ENCODE measurements around the gene XPO1.
"Not testable (repeated sequence)": the region's sequence is repeated elsewhere in the genome, so short reads cannot be mapped to it uniquely, and the experiment has no call there.

Gene XPO1

GRCh38 chr2:61538200-61538919 lies at the start of gene XPO1:
Gene XPO1, minus strand, starts transcription at chr2:61538356. Its CDS starts 4,459 bp downstream, at chr2:61533897.
- DNase-seq (ENCODE audit: low read depth in 2 of 2), result peak; percentile 95 to 97

DNA sequence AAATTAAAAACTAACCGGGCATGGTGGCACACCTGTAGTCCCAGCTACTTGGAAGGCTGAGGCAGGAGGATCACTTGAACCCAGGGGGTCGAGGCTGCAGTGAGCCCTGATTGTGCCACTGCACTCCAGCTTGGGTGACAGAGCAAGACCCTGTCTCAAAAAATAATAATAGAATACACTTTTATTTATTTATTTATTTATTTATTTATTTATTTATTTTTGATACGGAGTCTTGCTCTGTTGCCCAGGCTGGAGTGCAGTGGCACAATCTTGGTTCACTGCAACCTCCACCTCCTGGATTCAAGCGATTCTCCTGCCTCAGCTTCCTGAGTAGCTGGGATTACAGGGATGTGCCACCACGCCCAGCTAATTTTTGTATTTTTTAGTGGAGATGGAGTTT lies 48.8 kb upstream of the XPO1 start:
- not testable (repeated sequence) for DNase-seq (ENCODE audit: low read depth in 2 of 2)

GRCh38 chr2:61585383-61585782 lies 47.2 kb upstream of the XPO1 start:
- DNase-seq (ENCODE audit: low read depth in 2 of 2), result no peak

DNA sequence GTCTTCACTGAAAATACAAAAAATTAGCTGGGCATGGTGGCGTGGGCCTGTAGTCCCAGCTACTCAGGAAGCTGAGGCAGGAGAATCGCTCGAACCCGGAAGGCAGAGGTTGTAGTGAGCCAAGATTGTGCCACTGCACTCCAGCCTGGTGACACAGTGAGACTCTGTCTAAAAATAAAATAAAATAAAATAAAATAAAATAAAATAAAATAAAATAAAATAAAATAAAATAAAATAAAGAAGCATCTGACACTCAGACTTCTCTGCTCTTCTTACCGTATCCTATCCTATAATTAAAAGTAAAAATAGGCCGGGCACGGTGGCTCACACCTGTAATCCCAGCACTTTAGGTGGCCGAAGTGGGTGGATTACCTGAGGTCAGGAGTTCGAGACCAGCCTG lies 46.2 kb upstream of the XPO1 start:
- not testable (repeated sequence) for DNase-seq (ENCODE audit: low read depth in 2 of 2)

DNA sequence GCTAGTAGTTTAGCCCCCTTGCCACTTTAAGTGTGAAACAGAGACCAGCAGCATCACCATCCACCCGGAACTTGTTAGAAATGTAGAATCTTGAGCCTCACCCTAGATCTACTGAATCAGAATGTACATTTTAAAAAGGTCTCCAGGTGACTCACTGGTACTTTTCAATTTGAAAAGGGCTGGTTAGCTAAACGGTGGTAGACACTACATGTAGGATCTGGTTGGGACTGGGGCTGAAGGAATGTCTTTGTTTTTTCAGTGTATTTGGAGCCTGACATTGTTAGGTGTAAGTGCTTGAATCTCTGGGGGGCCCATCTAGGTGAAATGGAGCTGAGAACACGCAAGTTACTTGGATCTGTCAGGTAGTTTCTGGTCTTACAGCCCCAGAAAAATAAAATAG lies 44.0 kb upstream of the XPO1 start:
- no peak for DNase-seq (ENCODE audit: low read depth in 2 of 2)

GRCh38 chr2:61581716-61582115 lies 43.6 kb upstream of the XPO1 start:
- no peak for DNase-seq (ENCODE audit: low read depth in 2 of 2)

DNA sequence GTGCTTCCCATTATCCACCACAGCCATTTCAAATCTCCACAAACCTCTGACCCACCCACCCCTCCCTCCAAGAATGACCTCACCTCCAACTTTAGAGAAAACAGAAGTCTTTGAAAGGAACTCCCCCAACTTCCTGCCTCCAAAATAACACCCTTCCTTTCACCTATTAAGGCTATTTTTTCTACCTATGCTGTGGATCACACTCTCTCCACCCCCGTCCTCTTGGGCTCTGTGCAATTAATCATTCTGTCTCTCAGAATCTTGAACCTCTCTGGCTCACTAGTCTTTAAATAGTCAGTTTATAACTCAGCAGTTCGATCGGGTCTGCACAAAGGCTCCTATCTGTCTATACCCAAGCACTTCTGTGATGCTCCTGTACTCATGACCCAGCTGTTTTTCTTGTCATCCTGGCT lies 37.3 kb upstream of the XPO1 start:
- no peak for DNase-seq (ENCODE audit: low read depth in 2 of 2)

- no peak for DNase-seq (ENCODE audit: low read depth in 2 of 2)
These were observed 28.4 kb upstream of the XPO1 start for GRCh38 chr2:61566566-61566965.

DNA sequence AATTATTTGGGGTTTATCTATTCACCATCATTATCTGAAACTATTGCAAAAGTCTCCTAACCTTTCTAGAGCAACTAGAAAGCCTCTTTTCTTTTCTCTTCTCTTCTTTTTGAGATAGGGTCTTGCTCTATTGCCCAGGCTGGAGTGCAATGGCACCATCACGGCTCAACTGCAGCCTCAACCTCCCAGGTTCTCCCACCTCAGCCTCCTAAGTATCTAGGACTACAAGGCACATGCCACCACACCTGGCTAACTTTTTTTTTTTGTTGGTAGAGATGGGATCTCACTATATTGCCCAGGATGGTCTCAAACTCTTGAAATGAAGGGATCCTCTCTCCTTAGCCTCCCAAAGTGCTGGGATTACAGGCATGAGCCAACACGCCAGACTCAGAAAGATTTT lies 24.5 kb upstream of the XPO1 start:
- DNase-seq (ENCODE audit: low read depth in 2 of 2), result no peak

DNA sequence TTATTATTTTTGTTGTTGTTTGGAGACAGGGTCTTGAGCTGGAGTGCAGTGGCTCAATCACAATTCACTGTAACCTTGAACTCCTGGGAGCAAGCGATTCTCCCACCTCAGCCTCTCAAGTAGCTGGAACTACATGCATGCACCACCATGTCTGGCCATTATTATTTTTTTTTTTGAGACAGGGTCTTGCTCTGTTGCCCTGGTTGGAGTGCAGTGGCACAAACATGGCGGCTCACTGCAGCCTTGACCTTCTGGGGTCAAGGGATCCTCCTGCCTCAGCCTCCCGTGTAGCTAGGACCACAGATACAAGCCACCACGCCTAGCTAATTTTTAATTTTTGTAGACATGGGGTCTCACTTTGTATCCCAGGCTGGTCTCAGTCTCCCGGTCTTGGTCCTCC lies 20.0 kb upstream of the XPO1 start:
- no peak for DNase-seq (ENCODE audit: low read depth in 2 of 2)

GRCh38 chr2:61557381-61557780 lies 19.2 kb upstream of the XPO1 start:
- DNase-seq (ENCODE audit: low read depth in 2 of 2), result no peak

DNA sequence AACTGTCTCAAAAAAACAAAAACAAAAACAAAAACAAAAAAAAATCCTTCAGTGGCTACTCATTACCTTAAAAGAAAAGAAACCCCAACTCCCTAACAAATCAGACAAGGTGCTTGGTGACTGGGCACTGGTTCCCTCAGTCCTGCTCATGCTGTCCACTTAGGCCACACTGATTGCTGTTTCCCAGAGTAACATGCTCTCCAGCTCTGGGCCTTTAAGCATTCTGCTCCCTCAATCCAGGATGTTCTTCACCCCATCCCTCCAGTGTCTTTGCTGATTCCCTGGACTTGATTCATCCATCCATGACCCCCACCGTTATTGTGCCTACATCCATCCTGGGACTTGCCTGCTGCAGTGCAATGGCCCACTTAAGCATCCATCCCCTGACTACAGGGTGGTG lies 16.4 kb upstream of the XPO1 start:
- no peak for DNase-seq (ENCODE audit: low read depth in 2 of 2)

DNA sequence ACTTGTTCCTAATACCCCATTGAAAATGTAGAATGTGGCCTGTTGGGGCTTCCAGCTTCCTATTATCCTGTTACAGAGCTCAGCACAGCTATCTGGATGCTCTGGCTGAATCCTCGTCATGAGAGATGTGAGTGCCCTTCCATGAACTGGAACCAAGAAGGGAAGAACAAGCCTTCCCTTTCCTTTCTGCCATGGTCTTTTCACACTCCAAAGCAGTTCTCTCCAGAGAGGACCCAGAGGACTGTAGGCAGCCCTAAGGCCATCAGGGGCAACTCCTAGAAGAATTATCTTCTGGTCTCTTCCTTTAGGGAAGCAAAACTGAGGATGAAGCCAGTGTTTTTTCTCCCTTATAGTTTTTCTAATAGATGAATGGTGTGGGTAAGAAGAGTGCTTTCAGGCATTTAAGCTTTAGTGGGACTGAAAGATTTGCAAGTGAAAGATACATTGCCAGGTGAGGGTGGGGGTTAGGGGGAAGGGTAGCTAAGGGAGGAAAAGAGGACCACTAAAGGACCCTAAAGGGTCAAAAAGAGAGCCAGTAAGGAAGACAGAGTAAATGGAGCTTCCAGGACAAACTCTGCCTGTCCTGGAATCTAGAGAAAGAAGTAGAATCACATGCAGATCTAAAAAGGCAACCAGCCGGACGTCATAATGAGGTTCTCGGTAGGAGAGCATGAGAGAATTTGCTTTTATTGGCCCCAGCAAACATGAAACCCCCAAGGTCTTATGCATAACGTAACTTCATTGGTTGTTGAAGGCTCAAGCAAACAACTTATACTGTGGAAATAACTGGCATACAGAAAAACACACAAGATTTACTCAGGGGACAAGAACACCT lies 12.4 kb upstream of the XPO1 start:
- no peak for DNase-seq (ENCODE audit: low read depth in 2 of 2)

GRCh38 chr2:61549546-61549945 lies 11.4 kb upstream of the XPO1 start:
- DNase-seq (ENCODE audit: low read depth in 2 of 2), result no peak

- no peak for DNase-seq (ENCODE audit: low read depth in 2 of 2)
These were observed 4.9 kb upstream of the XPO1 start for GRCh38 chr2:61543062-61543461.

DNA sequence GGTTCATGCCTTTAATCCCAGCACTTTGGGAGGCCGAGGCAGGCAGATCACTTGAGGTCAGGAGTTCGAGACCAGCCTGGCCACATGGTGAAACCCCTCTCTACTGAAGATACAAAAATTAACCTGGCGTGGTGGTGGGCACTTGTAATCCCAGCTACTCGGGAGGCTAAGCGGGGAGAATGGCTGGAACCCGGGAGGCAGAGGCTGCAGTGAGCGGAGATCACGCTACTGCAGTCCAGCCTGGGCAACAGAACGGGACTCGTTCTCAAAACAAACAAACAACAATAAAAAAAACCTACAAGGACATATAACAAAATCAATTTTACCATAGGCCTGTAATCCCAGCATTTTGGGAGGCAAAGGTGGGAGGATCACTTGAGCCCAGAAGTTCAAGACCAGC lies 2.0 kb upstream of the XPO1 start:
- not testable (repeated sequence) for DNase-seq (ENCODE audit: low read depth in 2 of 2)

- DNase-seq (ENCODE audit: low read depth in 2 of 2), result peak; percentile 4 to 50
These were observed 864 bp upstream of the XPO1 start for GRCh38 chr2:61538920-61539520.

DNA sequence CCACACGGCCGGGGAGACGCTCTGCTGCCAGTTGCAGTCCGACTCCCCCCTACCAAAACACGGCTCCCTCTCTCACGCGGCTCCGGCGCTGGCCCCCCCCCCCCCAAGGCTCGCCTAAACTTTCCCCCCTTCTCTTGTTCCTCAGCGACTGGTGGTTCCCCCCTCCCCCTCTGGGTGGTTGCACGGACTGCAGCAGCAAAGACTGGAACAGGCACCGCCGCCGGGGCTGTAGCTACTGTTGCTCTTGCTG lies 281 bp downstream of the XPO1 start:
- no peak for DNase-seq (ENCODE audit: low read depth in 2 of 2)

DNA sequence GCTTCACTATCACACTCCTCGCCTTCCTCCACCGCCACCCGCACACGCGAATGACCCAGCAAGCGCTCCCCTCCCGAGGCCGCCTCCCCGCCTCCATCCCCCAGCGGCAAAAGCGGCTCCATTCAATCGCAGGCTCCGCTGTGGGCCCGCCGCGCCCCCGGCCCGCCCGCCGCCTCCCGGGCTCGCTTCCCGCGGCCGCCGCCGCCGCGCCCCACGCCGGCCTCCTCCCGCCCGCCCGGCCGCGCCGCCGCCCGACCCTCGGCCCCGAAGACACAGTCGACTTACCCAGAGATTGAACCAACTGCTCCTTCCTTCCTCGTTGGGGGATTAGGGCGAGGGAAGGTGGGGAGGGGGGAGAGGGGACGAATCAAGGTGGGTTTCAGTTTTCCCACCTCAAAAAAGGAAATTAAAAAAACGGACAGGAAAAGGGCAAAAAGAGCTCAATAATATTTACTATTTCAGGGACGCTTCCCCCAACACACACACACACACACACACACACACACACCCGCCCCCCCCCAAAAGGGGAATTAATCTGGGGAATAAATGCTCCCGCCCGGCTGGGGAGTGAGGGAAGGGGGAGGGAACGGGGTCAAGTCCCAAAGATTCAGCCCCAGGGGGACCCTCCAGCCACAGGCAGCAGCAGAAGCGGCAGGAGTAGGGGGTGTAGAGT lies 743 bp downstream of the XPO1 start:
- peak; percentile 17 to 29 for DNase-seq (ENCODE audit: low read depth in 2 of 2)

DNA sequence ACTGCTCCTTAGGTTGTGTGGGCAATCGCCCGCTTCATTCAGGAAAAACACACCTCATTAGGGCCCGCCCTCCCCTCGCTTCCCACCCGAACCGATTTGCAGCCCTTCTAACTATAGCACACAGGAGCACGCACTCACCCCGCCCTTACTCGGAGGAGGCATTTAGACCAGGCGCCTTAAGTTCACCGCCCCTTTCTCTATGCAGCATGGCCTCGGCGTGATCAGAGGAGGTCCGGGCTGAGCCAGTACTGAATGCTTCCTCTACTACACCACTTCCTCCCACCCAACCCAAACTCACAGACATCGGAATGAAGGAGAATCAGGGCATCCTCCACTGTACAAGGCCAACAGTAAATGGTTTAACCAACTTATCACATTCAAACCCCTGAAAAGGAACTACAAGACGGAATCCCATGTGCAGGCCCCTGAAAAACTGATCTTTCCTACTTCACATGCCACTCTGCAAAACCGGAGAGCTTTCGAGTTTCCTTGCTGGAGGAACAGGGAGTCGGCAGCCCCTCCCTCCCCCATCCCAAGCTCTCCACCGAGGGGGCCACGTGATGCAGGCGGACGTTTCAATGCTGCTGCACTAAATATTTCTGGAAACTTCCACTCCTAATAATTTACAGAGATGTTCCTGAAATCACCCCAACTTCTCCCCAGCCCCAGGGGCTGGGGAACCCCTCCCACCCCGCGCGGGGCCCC lies 1.4 kb downstream of the XPO1 start:
- peak; percentile 64 to 82 for DNase-seq (ENCODE audit: low read depth in 2 of 2)

- no peak for DNase-seq (ENCODE audit: low read depth in 2 of 2)
These were observed 2.0 kb downstream of the XPO1 start for GRCh38 chr2:61536180-61536571.

- no peak for DNase-seq (ENCODE audit: low read depth in 2 of 2)
These were observed 2.7 kb downstream of the XPO1 start for GRCh38 chr2:61535449-61535848.
